Panc1 (cell line): ENCODE measurements around the gene C17orf100.
"Not testable (repeated sequence)": the region's sequence is repeated elsewhere in the genome, so short reads cannot be mapped to it uniquely, and the experiment has no call there.

ENCODE experiments used
- CTCF ChIP-seq: fragments of 450-650 bp; IDR thresholded peaks from 2 replicates; pipeline ENCODE4 v1.5.1; 2017; ENCODE audit warnings: mild to moderate bottlenecking
- POLR2AphosphoS5 ChIP-seq: IDR thresholded peaks from 2 replicates; pipeline ENCODE4 v1.6.1; 2012; ENCODE audit warnings: mild to moderate bottlenecking, low read depth, low read length, moderate library complexity
- REST ChIP-seq, 2 experiments: IDR thresholded peaks; 2 replicates each; pipeline ENCODE4 v1.6.1; 2011 to 2012; ENCODE audit warnings: low read depth in 2 of 2, control low read depth in 1 of 2, low read length in 1 of 2, mild to moderate bottlenecking in 1 of 2, moderate library complexity in 1 of 2; ENCODE audit not compliant: insufficient read depth in 1 of 2
- SIN3A ChIP-seq: IDR thresholded peaks from 2 replicates; pipeline ENCODE4 v1.6.1; 2012; ENCODE audit warnings: low read depth, mild to moderate bottlenecking, low read length, moderate library complexity, borderline replicate concordance; ENCODE audit not compliant: insufficient read depth
- TCF7L2 ChIP-seq: IDR thresholded peaks from 2 replicates; pipeline ENCODE4 v1.6.1; 2011; ENCODE audit warnings: mild to moderate bottlenecking, low read depth, low read length, inconsistent platforms

GRCh38 chr17:6658411-6658810 lies 6.8 kb downstream of the C17orf100 start:
- not testable (repeated sequence) for TF ChIP-seq CTCF; POLR2AphosphoS5; REST (IDR thresholded peaks at IDR 0.05; ENCODE audit: insufficient read depth in 1 of 2, low read depth in 2 of 2, low read length in 1 of 2); TCF7L2; SIN3A
